ENCODE measurements around the gene INTS15.

GRCh38 chr7:6643915-6644625 is 54.2 kb downstream of the INTS15 start:
- TF ChIP-seq CTCF (IDR thresholded peaks at IDR 0.05) (no peak), ZFX (IDR thresholded peaks at IDR 0.05; ENCODE audit: borderline replicate concordance) (no peak)

Measured in 22Rv1 (cell line).